OCI-LY7 (cell line): ENCODE data around the gene ZNF365. TPM values are rescaled to one million over a fixed set of nuclear protein-coding genes. Genes with fewer than 3 reads are reported as not detected.

ENCODE experiments used
- BruUV-seq: library from RNA; stranded (reverse); fragments of 400-500 nt; replicated peaks from 2 replicates; lab custom pipeline; 2021; lab: Mats Ljungman, UMichigan
- CTCF ChIA-PET: fragments of 300-600 bp; sonication (Branson Sonifier 250); formaldehyde crosslinking; loops from one replicate; lab custom pipeline; 2022; ENCODE audit warnings: antibody characterized with exemption; ENCODE audit not compliant: unreplicated experiment; lab: Charles Lee
- POLR2A ChIA-PET: fragments of 300-600 bp; sonication (Branson Sonifier 250); formaldehyde crosslinking; loops from one replicate; lab custom pipeline; 2022; ENCODE audit warnings: antibody characterized with exemption; lab: Charles Lee
- DNase-seq: peaks from one replicate; pipeline ENCODE4 v3.0.0-alpha.2; 2015; ENCODE audit warnings: low spot score
- H2AFZ ChIP-seq: fragments of 200-600 bp; sonication (generic), shearing (Covaris generic); 2 replicates; pipeline ENCODE4 v1.6.1; 2014; ENCODE audit warnings: mild to moderate bottlenecking, antibody characterized with exemption, low read length, moderate library complexity
- H3K27ac ChIP-seq: fragments of 200-600 bp; sonication (generic); 2 replicates; pipeline ENCODE4 v1.5.1; 2014; ENCODE audit warnings: mixed run types, low read depth, mild to moderate bottlenecking, moderate library complexity, low read length, inconsistent platforms; ENCODE audit not compliant: poor library complexity, severe bottlenecking
- H3K36me3 ChIP-seq: fragments of 200-600 bp; sonication (generic); 2 replicates; pipeline ENCODE4 v1.6.1; 2014; ENCODE audit warnings: mild to moderate bottlenecking, antibody characterized with exemption, low read length, moderate library complexity, mixed read lengths; ENCODE audit not compliant: insufficient read depth
- H3K4me1 ChIP-seq: fragments of 200-600 bp; sonication (generic); 2 replicates; pipeline ENCODE4 v1.5.1; 2014; ENCODE audit warnings: mild to moderate bottlenecking, low read length; ENCODE audit not compliant: insufficient read depth, poor library complexity, severe bottlenecking
- H3K4me2 ChIP-seq: fragments of 200-600 bp; sonication (generic); 2 replicates; pipeline ENCODE4 v1.6.1; 2014; ENCODE audit warnings: mild to moderate bottlenecking, low read length
- H3K4me3 ChIP-seq: fragments of 200-600 bp; sonication (generic); 2 replicates; pipeline ENCODE4 v1.5.1; 2014; ENCODE audit warnings: mild to moderate bottlenecking, low read depth, low read length; ENCODE audit not compliant: poor library complexity, severe bottlenecking
- H3K79me2 ChIP-seq: fragments of 200-600 bp; sonication (generic); 2 replicates; pipeline ENCODE4 v1.6.1; 2016; ENCODE audit warnings: low read depth, mild to moderate bottlenecking, low read length, moderate library complexity, mixed read lengths; ENCODE audit not compliant: insufficient read depth
- H3K9me2 ChIP-seq: fragments of 200-600 bp; sonication (generic); 2 replicates; pipeline ENCODE4 v1.6.1; 2016; ENCODE audit warnings: mild to moderate bottlenecking, low read length, mixed read lengths; ENCODE audit not compliant: insufficient read depth
- H3K9me3 ChIP-seq: fragments of 200-600 bp; sonication (generic); 2 replicates; pipeline ENCODE4 v1.6.1; 2014; ENCODE audit warnings: mild to moderate bottlenecking, mixed run types, low read length, mixed read lengths
- H4K20me1 ChIP-seq: fragments of 200-600 bp; sonication (generic); 2 replicates; pipeline ENCODE4 v1.6.1; 2014; ENCODE audit warnings: mild to moderate bottlenecking, antibody characterized with exemption, low read length, moderate library complexity, mixed read lengths; ENCODE audit not compliant: insufficient read depth
- EZH2phosphoT487 ChIP-seq: fragments of 200-600 bp; sonication (generic); IDR thresholded peaks from 2 replicates; pipeline ENCODE4 v1.6.1; 2018; ENCODE audit warnings: low read depth, borderline replicate concordance, mild to moderate bottlenecking, mixed run types, antibody characterized with exemption, low read length, moderate library complexity, mixed read lengths
- intact Hi-C: fragments of 100-400 bp; cut with micrococcal nuclease; formaldehyde crosslinking; loops from one replicate; pipeline ENCODE4 v1.10.0; 2022; ENCODE audit not compliant: unreplicated experiment
- total RNA-seq, 2 experiments: library from RNA; depleted of rRNA in 1 of 2; stranded (reverse); fragments of >200 nt in 1 of 2; shearing (Covaris generic) in 1 of 2; gene quantifications; 2 replicates each; pipeline ENCODE4 v1.2.3, GENCODE V29; 2014 to 2022
- TF ChIP-seq, protein P1 (sequence below): fragments of 200-600 bp; sonication (generic); conservative IDR thresholded peaks from 2 replicates; pipeline ENCODE4 v1.5.1; 2014; ENCODE audit warnings: mild to moderate bottlenecking, antibody characterized with exemption, low read length, moderate library complexity, mixed read lengths

Gene ZNF365
- total RNA-seq, 2 experiments from 2014 or later: not detected

- H4K20me1 ChIP-seq: no peaks in the 10 kb centered on the region
- H3K9me2 ChIP-seq: no peaks in the 10 kb centered on the region
- intact Hi-C loops: no loop called here
- H3K4me3 ChIP-seq: no peak overlapping the region
- H3K4me2 ChIP-seq: no peak overlapping the region
- TF ChIP-seq EZH2phosphoT487: no peak
- TF ChIP-seq, protein P1, sequence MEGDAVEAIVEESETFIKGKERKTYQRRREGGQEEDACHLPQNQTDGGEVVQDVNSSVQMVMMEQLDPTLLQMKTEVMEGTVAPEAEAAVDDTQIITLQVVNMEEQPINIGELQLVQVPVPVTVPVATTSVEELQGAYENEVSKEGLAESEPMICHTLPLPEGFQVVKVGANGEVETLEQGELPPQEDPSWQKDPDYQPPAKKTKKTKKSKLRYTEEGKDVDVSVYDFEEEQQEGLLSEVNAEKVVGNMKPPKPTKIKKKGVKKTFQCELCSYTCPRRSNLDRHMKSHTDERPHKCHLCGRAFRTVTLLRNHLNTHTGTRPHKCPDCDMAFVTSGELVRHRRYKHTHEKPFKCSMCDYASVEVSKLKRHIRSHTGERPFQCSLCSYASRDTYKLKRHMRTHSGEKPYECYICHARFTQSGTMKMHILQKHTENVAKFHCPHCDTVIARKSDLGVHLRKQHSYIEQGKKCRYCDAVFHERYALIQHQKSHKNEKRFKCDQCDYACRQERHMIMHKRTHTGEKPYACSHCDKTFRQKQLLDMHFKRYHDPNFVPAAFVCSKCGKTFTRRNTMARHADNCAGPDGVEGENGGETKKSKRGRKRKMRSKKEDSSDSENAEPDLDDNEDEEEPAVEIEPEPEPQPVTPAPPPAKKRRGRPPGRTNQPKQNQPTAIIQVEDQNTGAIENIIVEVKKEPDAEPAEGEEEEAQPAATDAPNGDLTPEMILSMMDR: no peak
- BruUV-seq: no TSS peak
- H3K27ac ChIP-seq: no peak overlapping the region
- ChIA-PET CTCF (no interaction called here), POLR2A (interaction anchor here (0.5 to 0.7 kb wide), 3 partner anchors 102 to 641 kb away, joined by 3 to 4 read pairs (median 3); no protein-coding TSS in a partner anchor)
- no peaks in the 10 kb centered on the region for H3K79me2 ChIP-seq
- no peaks in the 10 kb centered on the region for H3K4me1 ChIP-seq
- H2AFZ ChIP-seq: no peak overlapping the region
- H3K36me3 ChIP-seq: no peaks in the 10 kb centered on the region
- no peaks in the 10 kb centered on the region for H3K9me3 ChIP-seq
- no peak for DNase-seq
These were observed 552 bp upstream of the ZNF365 start for GRCh38 chr10:62373639-62373994.

- Histone ChIP-seq H3K4me1 (no peaks in the 10 kb centered on the region), H2AFZ (no peak overlapping the region), H4K20me1 (no peaks in the 10 kb centered on the region), H3K79me2 (no peaks in the 10 kb centered on the region), H3K9me2 (no peaks in the 10 kb centered on the region), H3K4me2 (no peak overlapping the region), H3K9me3 (no peaks in the 10 kb centered on the region), H3K27ac (no peak overlapping the region), H3K4me3 (no peak overlapping the region), H3K36me3 (no peaks in the 10 kb centered on the region)
- TF ChIP-seq, protein P1: no peak
- no peak for TF ChIP-seq EZH2phosphoT487
- no TSS peak for BruUV-seq
- intact Hi-C loops: no loop called here
- ChIA-PET POLR2A (no interaction called here), CTCF (no interaction called here)
- no peak for DNase-seq
These were observed 917 bp downstream of the ZNF365 start for GRCh38 chr10:62374862-62375710.
